ENCODE measurements around the gene ACRV1.

The ACRV1 gene

GRCh38 chr11:125679397-125679796, 1.2 kb downstream of the ACRV1 start:
- Mint-ChIP-seq H3K36me3 (peaks cover 8% of the 10 kb centered on the region), H3K9me3 (ENCODE audit: low read depth) (no peaks in the 10 kb centered on the region), H3K4me3 (no peak overlapping the region), H3K4me1 (ENCODE audit: low read depth) (no peaks in the 10 kb centered on the region), H3K27ac (no peak overlapping the region), H3K27me3 (no peaks in the 10 kb centered on the region)

GRCh38 chr11:125675196-125675595, 5.5 kb downstream of the ACRV1 start:
- no peaks in the 10 kb centered on the region for H3K27me3 Mint-ChIP-seq
- H3K9me3 Mint-ChIP-seq (ENCODE audit: low read depth), result no peaks in the 10 kb centered on the region
- H3K27ac Mint-ChIP-seq, result no peak overlapping the region
- H3K4me1 Mint-ChIP-seq (ENCODE audit: low read depth), result no peaks in the 10 kb centered on the region
- H3K4me3 Mint-ChIP-seq, result no peak overlapping the region
- peaks cover 12% of the 10 kb centered on the region for H3K36me3 Mint-ChIP-seq

GRCh38 chr11:125674210-125674609, 6.4 kb downstream of the ACRV1 start:
- Mint-ChIP-seq H3K36me3 (peaks cover 14% of the 10 kb centered on the region), H3K4me1 (ENCODE audit: low read depth) (no peaks in the 10 kb centered on the region), H3K27ac (no peak overlapping the region), H3K27me3 (no peaks in the 10 kb centered on the region), H3K9me3 (ENCODE audit: low read depth) (no peaks in the 10 kb centered on the region), H3K4me3 (no peak overlapping the region)

GRCh38 chr11:125671561-125671960, 9.1 kb downstream of the ACRV1 start:
- Mint-ChIP-seq H3K36me3 (peaks cover 18% of the 10 kb centered on the region), H3K9me3 (ENCODE audit: low read depth) (no peaks in the 10 kb centered on the region), H3K27ac (no peak overlapping the region), H3K27me3 (no peaks in the 10 kb centered on the region), H3K4me3 (no peak overlapping the region), H3K4me1 (ENCODE audit: low read depth) (no peaks in the 10 kb centered on the region)

- H3K4me1 Mint-ChIP-seq (ENCODE audit: low read depth), result no peaks in the 10 kb centered on the region
- no peaks in the 10 kb centered on the region for H3K9me3 Mint-ChIP-seq (ENCODE audit: low read depth)
- peaks cover 26% of the 10 kb centered on the region for H3K36me3 Mint-ChIP-seq
- no peak overlapping the region for H3K4me3 Mint-ChIP-seq
- no peak overlapping the region for H3K27ac Mint-ChIP-seq
- H3K27me3 Mint-ChIP-seq, result no peaks in the 10 kb centered on the region
Measured at GRCh38 chr11:125670172-125670571, 10.5 kb downstream of the ACRV1 start.

GRCh38 chr11:125667151-125667550, 13.5 kb downstream of the ACRV1 start:
- no peak overlapping the region for H3K4me3 Mint-ChIP-seq
- peaks cover 5% of the 10 kb centered on the region for H3K4me1 Mint-ChIP-seq (ENCODE audit: low read depth)
- H3K9me3 Mint-ChIP-seq (ENCODE audit: low read depth), result no peaks in the 10 kb centered on the region
- peaks cover 29% of the 10 kb centered on the region for H3K36me3 Mint-ChIP-seq
- no peaks in the 10 kb centered on the region for H3K27me3 Mint-ChIP-seq
- no peak overlapping the region for H3K27ac Mint-ChIP-seq

GRCh38 chr11:125663910-125664309, 16.7 kb downstream of the ACRV1 start:
- H3K27me3 Mint-ChIP-seq, result no peaks in the 10 kb centered on the region
- H3K36me3 Mint-ChIP-seq, result peaks cover 21% of the 10 kb centered on the region
- H3K4me1 Mint-ChIP-seq (ENCODE audit: low read depth), result peaks cover 5% of the 10 kb centered on the region
- no peak overlapping the region for H3K27ac Mint-ChIP-seq
- no peaks in the 10 kb centered on the region for H3K9me3 Mint-ChIP-seq (ENCODE audit: low read depth)
- H3K4me3 Mint-ChIP-seq, result no peak overlapping the region

- Mint-ChIP-seq H3K9me3 (ENCODE audit: low read depth) (no peaks in the 10 kb centered on the region), H3K27ac (no peak overlapping the region), H3K27me3 (no peaks in the 10 kb centered on the region), H3K4me1 (ENCODE audit: low read depth) (peaks cover 5% of the 10 kb centered on the region), H3K4me3 (no peak overlapping the region), H3K36me3 (peaks cover 18% of the 10 kb centered on the region)
Measured at GRCh38 chr11:125662689-125663088, 18.0 kb downstream of the ACRV1 start.

GRCh38 chr11:125649465-125650166, 31.0 kb downstream of the ACRV1 start:
- H3K9me3 Mint-ChIP-seq (ENCODE audit: low read depth), result no peaks in the 10 kb centered on the region
- H3K27ac Mint-ChIP-seq, result no peak overlapping the region
- no peak overlapping the region for H3K4me3 Mint-ChIP-seq
- H3K27me3 Mint-ChIP-seq, result no peaks in the 10 kb centered on the region
- H3K36me3 Mint-ChIP-seq, result peaks cover 13% of the 10 kb centered on the region
- H3K4me1 Mint-ChIP-seq (ENCODE audit: low read depth), result peaks cover 6% of the 10 kb centered on the region

GRCh38 chr11:125645871-125646270, 34.8 kb downstream of the ACRV1 start:
- peaks cover 22% of the 10 kb centered on the region for H3K36me3 Mint-ChIP-seq
- no peak overlapping the region for H3K27ac Mint-ChIP-seq

GRCh38 chr11:125638315-125638714, 42.3 kb downstream of the ACRV1 start:
- H3K4me3 Mint-ChIP-seq, result no peak overlapping the region
- no peaks in the 10 kb centered on the region for H3K4me1 Mint-ChIP-seq (ENCODE audit: low read depth)
- H3K9me3 Mint-ChIP-seq (ENCODE audit: low read depth), result no peaks in the 10 kb centered on the region
- H3K36me3 Mint-ChIP-seq, result peaks cover 29% of the 10 kb centered on the region
- H3K27ac Mint-ChIP-seq, result no peak overlapping the region
- no peaks in the 10 kb centered on the region for H3K27me3 Mint-ChIP-seq

More at GRCh38 chr11:125645871-125646270, 34.8 kb downstream of the ACRV1 start:
- H3K9me3 Mint-ChIP-seq (ENCODE audit: low read depth), result no peaks in the 10 kb centered on the region
- no peaks in the 10 kb centered on the region for H3K27me3 Mint-ChIP-seq
- H3K4me3 Mint-ChIP-seq, result no peak overlapping the region
- peaks cover 6% of the 10 kb centered on the region for H3K4me1 Mint-ChIP-seq (ENCODE audit: low read depth)

- Mint-ChIP-seq H3K36me3 (peaks cover 29% of the 10 kb centered on the region), H3K27me3 (no peaks in the 10 kb centered on the region), H3K27ac (no peak overlapping the region), H3K9me3 (ENCODE audit: low read depth) (no peaks in the 10 kb centered on the region), H3K4me1 (ENCODE audit: low read depth) (no peaks in the 10 kb centered on the region), H3K4me3 (no peak overlapping the region)
Measured at GRCh38 chr11:125637840-125638239, 42.8 kb downstream of the ACRV1 start.

- no peaks in the 10 kb centered on the region for H3K9me3 Mint-ChIP-seq (ENCODE audit: low read depth)
- H3K27me3 Mint-ChIP-seq, result no peaks in the 10 kb centered on the region
- H3K36me3 Mint-ChIP-seq, result peaks cover 6% of the 10 kb centered on the region
- H3K27ac Mint-ChIP-seq, result no peak overlapping the region
- peak overlapping the region; percentile 94 for H3K4me3 Mint-ChIP-seq
- peaks cover 24% of the 10 kb centered on the region for H3K4me1 Mint-ChIP-seq (ENCODE audit: low read depth)
Measured at GRCh38 chr11:125627236-125627910, 53.3 kb downstream of the ACRV1 start.

- peaks cover 24% of the 10 kb centered on the region for H3K4me1 Mint-ChIP-seq (ENCODE audit: low read depth)
- H3K27ac Mint-ChIP-seq, result peak overlapping the region; percentile 99
- no peaks in the 10 kb centered on the region for H3K9me3 Mint-ChIP-seq (ENCODE audit: low read depth)
- H3K4me3 Mint-ChIP-seq, result peak overlapping the region; percentile 94
- peaks cover 6% of the 10 kb centered on the region for H3K36me3 Mint-ChIP-seq
- H3K27me3 Mint-ChIP-seq, result no peaks in the 10 kb centered on the region
Measured at GRCh38 chr11:125626288-125626950, 54.2 kb downstream of the ACRV1 start.

- Mint-ChIP-seq H3K4me1 (ENCODE audit: low read depth) (peaks cover 24% of the 10 kb centered on the region), H3K9me3 (ENCODE audit: low read depth) (no peaks in the 10 kb centered on the region), H3K27ac (peak overlapping the region; percentile 99), H3K36me3 (peaks cover 4% of the 10 kb centered on the region), H3K27me3 (no peaks in the 10 kb centered on the region), H3K4me3 (peak overlapping the region; percentile 94)
Measured at GRCh38 chr11:125625630-125626287, 54.9 kb downstream of the ACRV1 start.

Data from activated naive CD8-positive, alpha-beta T cell (primary cell).